Lung (tissue), 12 donors: ENCODE data around the gene MAST4. TPM values are rescaled to one million over a fixed set of nuclear protein-coding genes. Genes with fewer than 3 reads are reported as not detected.

Experiments used
- ATAC-seq: fragments of 200-7000 bp; cut with Tn5 transposase; one replicate; pipeline ENCODE4 v1.9.1; 2020; ENCODE audit warnings: moderate number of reproducible peaks; ENCODE audit not compliant: insufficient read depth, low FRiP score
- DNase-seq, 3 donors: peaks; one replicate each; pipeline ENCODE4 v3.0.0-alpha.2; 2013 to 2017
- H3K27ac ChIP-seq, 2 donors: one replicate each; pipeline ENCODE4 v1.5.1; 2013; ENCODE audit warnings: mild to moderate bottlenecking in 2 of 2, moderate library complexity in 2 of 2, control low read depth in 1 of 2, inconsistent platforms in 1 of 2, low read depth in 1 of 2, low read length in 1 of 2
- H3K27me3 ChIP-seq, 3 donors: one replicate each; pipeline ENCODE4 v1.5.1; 2013; ENCODE audit warnings: low read length in 2 of 3; ENCODE audit not compliant: control insufficient read depth in 3 of 3, insufficient read depth in 3 of 3
- H3K36me3 ChIP-seq, 4 donors: one replicate each; pipeline ENCODE4 v1.5.1; 2013; ENCODE audit warnings: low read length in 4 of 4, mild to moderate bottlenecking in 1 of 4, moderate library complexity in 1 of 4; ENCODE audit not compliant: control insufficient read depth in 4 of 4, insufficient read depth in 4 of 4
- H3K4me1 ChIP-seq, 5 donors: one replicate each; pipeline ENCODE4 v1.5.1; 2013; ENCODE audit warnings: low read length in 5 of 5, mild to moderate bottlenecking in 2 of 5, moderate library complexity in 1 of 5; ENCODE audit not compliant: control insufficient read depth in 5 of 5, insufficient read depth in 5 of 5
- H3K4me3 ChIP-seq: one replicate; pipeline ENCODE4 v1.5.1; 2013; ENCODE audit warnings: mild to moderate bottlenecking, control low read depth, moderate library complexity
- H3K9ac ChIP-seq, 2 donors: one replicate each; pipeline ENCODE4 v1.5.1; 2013; ENCODE audit warnings: low read length in 2 of 2, control low read depth in 1 of 2; ENCODE audit not compliant: insufficient read depth in 1 of 2
- H3K9me3 ChIP-seq, 4 donors: one replicate each; pipeline ENCODE4 v1.5.1; 2013; ENCODE audit warnings: low read length in 3 of 4, mild to moderate bottlenecking in 1 of 4, moderate library complexity in 1 of 4; ENCODE audit not compliant: control insufficient read depth in 4 of 4, insufficient read depth in 3 of 4
- WGBS, 2 donors: extraction: QIAGEN DNeasy Blood & Tissue Kit; methylation state at CpG; one replicate each; pipeline ENCODE4 v1.1.7; 2013; 5-methylcytosine and 5-hydroxymethylcytosine counted together
- polyA plus RNA-seq, 2 donors: library from polyadenylated mRNA; stranded (reverse); fragments of 200-250 nt; gene quantifications; one replicate each; pipeline ENCODE4 v1.2.1, GENCODE V29; 2013
- total RNA-seq, 2 donors: library from RNA; depleted of rRNA in 1 of 2; stranded (reverse); fragments of >200 nt in 1 of 2; gene quantifications; one replicate each; pipeline ENCODE4 v1.2.1, GENCODE V29; 2014 to 2021
- TF ChIP-seq, protein P1 (sequence below): IDR thresholded peaks from 2 replicates; pipeline ENCODE4 v1.5.1; 2012; ENCODE audit warnings: mild to moderate bottlenecking; ENCODE audit errors: control extremely low read depth, extremely low read depth
- donor health status: control.
- donor health status: control.
- donor health status: Bipolar disorder and iron deficiency.
- donor health status: healthy.
- donor health status: DM: yes; HTN: yes; CAD: no.

Gene MAST4
- total and polyA plus RNA-seq, 4 donors, result 13.9 to 153 (median 46.2) TPM

DNA sequence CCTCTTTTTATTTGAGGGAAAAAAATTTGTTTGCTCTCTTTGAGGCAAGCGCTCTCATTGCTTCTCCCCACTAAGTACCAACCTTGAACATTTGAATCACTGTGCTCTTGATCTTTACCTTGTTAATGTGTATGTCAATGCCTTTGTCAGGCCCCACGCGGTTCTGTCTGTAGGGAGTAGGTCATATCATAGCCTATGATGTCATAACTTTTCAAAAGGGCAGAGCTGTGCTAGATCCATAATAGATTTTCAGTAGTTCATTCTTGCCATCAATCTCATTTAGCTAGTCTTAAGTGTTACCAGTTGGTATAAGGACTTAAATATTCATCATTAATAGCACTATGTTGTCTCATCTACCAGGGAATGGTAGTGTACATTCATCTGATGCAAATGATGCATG is 56.6 kb downstream of the MAST4 start:
- H3K27me3 ChIP-seq, result no peaks in the 10 kb centered on the region
- 82 to 90% methylated on average over 3 of the region's 3 CpGs for WGBS, 2 donors
- no peak for ATAC-seq
- H3K9ac ChIP-seq, result no peak overlapping the region
- peaks cover 0 to 4% (median 0%) of the 10 kb centered on the region in 4 donors for H3K9me3 ChIP-seq
- no peak overlapping the region for H3K4me3 ChIP-seq
- no peak overlapping the region for H3K27ac ChIP-seq
- peaks cover 0 to 29% (median 2%) of the 10 kb centered on the region in 5 donors for H3K4me1 ChIP-seq
- no peak for DNase-seq
- TF ChIP-seq, protein P1, sequence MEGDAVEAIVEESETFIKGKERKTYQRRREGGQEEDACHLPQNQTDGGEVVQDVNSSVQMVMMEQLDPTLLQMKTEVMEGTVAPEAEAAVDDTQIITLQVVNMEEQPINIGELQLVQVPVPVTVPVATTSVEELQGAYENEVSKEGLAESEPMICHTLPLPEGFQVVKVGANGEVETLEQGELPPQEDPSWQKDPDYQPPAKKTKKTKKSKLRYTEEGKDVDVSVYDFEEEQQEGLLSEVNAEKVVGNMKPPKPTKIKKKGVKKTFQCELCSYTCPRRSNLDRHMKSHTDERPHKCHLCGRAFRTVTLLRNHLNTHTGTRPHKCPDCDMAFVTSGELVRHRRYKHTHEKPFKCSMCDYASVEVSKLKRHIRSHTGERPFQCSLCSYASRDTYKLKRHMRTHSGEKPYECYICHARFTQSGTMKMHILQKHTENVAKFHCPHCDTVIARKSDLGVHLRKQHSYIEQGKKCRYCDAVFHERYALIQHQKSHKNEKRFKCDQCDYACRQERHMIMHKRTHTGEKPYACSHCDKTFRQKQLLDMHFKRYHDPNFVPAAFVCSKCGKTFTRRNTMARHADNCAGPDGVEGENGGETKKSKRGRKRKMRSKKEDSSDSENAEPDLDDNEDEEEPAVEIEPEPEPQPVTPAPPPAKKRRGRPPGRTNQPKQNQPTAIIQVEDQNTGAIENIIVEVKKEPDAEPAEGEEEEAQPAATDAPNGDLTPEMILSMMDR, result no peak
- no peaks in the 10 kb centered on the region for H3K36me3 ChIP-seq

- H3K4me3 ChIP-seq, result no peak overlapping the region
- H3K27me3 ChIP-seq, result no peaks in the 10 kb centered on the region
- TF ChIP-seq, protein P1, result no peak
- H3K9ac ChIP-seq, result no peak overlapping the region
- no peak overlapping the region for H3K27ac ChIP-seq
- DNase-seq (no peak), ATAC-seq (peak; percentile 27)
- 91 to 94% methylated on average over 1 of the region's 1 CpG for WGBS, 2 donors
- peaks cover 0 to 4% (median 0%) of the 10 kb centered on the region in 4 donors for H3K9me3 ChIP-seq
- no peaks in the 10 kb centered on the region for H3K36me3 ChIP-seq
- peaks cover 0 to 29% (median 2%) of the 10 kb centered on the region in 5 donors for H3K4me1 ChIP-seq
Measured at GRCh38 chr5:66653325-66653724, 57.1 kb downstream of the MAST4 start.

DNA sequence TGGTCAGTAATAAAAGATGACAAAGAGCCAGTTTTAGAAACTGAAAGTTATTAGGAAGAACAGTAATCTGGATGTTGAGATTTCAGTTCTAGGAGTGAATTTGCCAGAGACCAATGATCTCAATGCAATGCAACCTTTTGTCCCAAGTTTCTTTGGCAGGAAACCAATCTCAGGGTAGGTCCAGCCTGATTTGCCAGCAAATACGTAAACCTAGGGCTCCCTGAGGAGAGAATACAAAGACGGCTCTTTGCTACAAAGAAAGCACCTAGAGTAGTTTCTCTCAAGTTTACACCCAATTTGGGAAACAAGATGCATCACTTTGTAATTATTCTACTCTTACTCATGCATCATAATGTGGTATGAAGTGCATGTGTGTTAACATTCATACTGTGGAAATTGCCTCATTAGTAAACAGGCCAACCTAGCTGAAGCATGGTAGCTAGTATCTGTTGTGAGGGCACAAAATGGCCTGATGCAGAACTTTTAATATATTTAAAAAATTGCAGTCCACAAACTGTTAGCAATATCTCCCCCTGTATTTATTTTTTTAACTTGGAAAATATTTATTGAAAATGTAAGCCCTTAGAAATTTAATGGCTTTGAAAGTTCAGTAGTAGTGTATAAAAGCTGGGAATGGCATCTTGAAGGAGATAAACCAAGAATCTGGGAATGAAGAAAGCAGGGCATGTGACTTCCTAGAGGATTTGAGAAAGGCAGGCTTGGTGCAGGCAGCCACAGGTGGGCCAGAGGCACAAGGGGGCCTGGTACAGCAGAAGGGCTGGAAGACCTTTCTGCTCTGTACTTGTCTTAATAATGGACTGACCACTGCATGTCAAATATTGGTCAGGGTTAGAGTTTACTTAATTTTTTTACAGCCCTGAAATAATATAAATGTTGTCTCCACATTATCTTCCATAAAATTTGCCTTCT is 59.5 kb downstream of the MAST4 start:
- Histone ChIP-seq H3K9ac (no peak overlapping the region), H3K27me3 (no peaks in the 10 kb centered on the region), H3K27ac (peak overlapping the region in 1 of 2 donors; percentile 50), H3K9me3 (peaks cover 0 to 4% (median 0%) of the 10 kb centered on the region in 4 donors), H3K36me3 (no peaks in the 10 kb centered on the region), H3K4me3 (no peak overlapping the region), H3K4me1 (peaks cover 0 to 29% (median 4%) of the 10 kb centered on the region in 5 donors)
- ATAC-seq (no peak), DNase-seq (peak in 2 of 3 donors; percentile 52 to 57)
- TF ChIP-seq, protein P1, result no peak
- WGBS, 2 donors, result 78 to 90% methylated on average over 2 of the region's 2 CpGs
